HL-60/S4 treated with phorbol 12-myristate 13-acetate at 8.2 ng/mL for 4 days and 3 days (cell line): ENCODE results near the gene TXNDC5.
"Not testable (repeated sequence)": the region's sequence is repeated elsewhere in the genome, so short reads cannot be mapped to it uniquely, and the experiment has no call there.

Source experiments
- in situ Hi-C: fragments of 300-500 bp; cut with MboI; formaldehyde crosslinking; loops from 2 replicates; pipeline ENCODE4 v1.15.0; 2022; ENCODE audit warnings: low sequenced_read_pairs

Gene TXNDC5

GRCh38 chr6:7897461-7898192 lies 13.0 kb downstream of the TXNDC5 start:
- in situ Hi-C loops: no loop called here

GRCh38 chr6:7896465-7896987 lies 14.1 kb downstream of the TXNDC5 start:
- in situ Hi-C loops: no loop called here

GRCh38 chr6:7895125-7895423 lies 15.5 kb downstream of the TXNDC5 start:
- in situ Hi-C loops: no loop called here

DNA sequence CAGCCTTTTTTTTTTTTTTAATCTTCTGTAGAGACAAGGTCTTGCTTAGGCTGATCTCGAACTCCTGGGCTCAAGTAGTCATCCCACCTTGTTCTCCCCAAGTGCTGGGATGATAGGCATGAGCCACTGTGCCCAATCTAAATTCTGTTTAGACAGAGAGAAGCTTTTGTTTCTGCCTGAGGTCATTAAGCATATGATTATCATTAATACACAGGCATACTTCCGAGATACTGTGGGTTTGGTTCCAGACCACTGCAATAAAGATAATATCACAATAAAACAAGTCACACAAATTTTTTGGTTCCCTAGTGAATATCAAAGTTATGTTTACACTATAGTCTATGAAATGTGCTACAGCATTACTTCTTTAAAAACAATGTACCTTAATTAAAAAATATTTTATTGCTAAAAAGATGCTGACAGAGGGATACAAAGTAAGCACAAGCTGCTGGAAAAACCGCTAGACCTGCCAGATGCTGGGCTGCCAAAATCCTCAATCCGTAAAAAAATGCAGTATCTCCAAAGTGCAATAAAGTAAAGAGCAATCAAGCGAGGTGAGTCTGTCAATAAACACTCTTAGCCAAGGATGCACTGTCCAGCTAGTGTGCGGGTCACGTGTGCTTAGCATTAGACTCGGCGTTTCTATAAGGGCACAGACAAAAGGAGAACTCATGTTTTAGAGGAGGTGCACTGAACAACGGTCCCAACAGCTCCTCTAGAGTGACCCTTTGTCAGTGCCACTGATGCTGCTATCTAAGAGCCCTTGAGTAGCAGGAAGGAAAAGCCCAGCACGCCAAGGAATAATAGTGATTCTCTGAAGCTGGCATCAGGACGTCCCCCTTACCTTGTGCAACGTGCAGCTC lies 16.1 kb downstream of the TXNDC5 start:
- in situ Hi-C loops: no loop called here

GRCh38 chr6:7893342-7893741 lies 17.2 kb downstream of the TXNDC5 start:
- in situ Hi-C loops: no loop called here

GRCh38 chr6:7892367-7892766 lies 18.2 kb downstream of the TXNDC5 start:
- in situ Hi-C loops: not testable (repeated sequence)

- in situ Hi-C loops: no loop called here
Observed at GRCh38 chr6:7891078-7891872, 19.3 kb downstream of the TXNDC5 start.

GRCh38 chr6:7888587-7889357 lies 21.8 kb downstream of the TXNDC5 start:
- in situ Hi-C loops: no loop called here

DNA sequence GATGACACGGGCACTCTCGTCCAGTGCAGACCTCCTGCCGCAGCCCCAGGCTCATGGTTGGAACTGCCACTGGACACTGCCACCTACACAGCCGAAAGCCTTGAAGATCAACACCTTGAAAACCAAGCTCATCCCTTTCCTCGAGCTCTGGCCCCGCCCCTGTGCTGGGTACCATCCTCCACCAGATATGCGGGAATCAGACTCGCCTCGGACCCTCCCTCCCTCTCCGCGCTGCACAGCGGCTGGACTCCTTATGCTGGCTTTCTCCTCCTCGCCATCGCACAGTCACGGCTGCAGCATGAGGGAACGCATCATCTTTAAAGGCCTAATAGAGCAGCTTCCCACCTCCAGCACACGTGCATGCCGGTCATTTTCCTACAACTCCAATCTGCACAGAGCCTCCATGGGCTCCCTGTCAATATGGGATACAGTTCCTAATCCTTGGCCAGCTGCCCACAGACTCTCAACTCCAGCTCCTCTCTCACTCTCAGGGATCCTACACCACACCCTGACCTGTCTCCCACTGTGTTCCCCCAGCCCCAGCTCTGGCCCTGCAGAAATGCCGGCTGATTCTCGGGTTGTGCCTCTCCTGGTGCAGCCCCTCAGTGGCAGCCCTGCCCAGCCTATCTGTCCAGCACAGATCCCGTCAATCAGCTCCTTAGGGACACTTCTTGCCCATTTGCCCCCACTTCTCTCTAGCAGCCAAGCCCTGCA lies 23.2 kb downstream of the TXNDC5 start:
- in situ Hi-C loops: no loop called here

DNA sequence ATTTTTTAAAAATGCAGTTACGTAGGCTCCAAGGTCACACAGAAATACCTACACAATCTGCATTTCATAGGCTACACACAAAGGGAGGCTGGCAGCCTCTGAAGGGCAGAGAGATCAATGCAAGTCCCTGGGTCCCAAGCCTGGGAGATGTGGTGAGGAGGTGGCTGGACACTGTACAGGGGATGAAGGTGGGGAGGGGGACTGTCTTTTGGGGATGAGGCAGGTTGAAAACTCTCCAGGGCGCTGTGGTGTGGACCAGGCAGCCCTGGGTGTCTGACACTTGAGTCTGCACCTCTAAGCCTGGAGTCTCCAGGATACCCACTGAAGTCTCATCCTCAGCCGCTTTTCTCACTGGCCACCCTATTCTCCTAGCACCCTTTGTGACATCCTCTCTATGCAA lies 24.5 kb downstream of the TXNDC5 start:
- in situ Hi-C loops: no loop called here

GRCh38 chr6:7883381-7883780 lies 27.2 kb downstream of the TXNDC5 start:
- in situ Hi-C loops: no loop called here

GRCh38 chr6:7882505-7883257 lies 27.9 kb downstream of the TXNDC5 start:
- in situ Hi-C loops: no loop called here

DNA sequence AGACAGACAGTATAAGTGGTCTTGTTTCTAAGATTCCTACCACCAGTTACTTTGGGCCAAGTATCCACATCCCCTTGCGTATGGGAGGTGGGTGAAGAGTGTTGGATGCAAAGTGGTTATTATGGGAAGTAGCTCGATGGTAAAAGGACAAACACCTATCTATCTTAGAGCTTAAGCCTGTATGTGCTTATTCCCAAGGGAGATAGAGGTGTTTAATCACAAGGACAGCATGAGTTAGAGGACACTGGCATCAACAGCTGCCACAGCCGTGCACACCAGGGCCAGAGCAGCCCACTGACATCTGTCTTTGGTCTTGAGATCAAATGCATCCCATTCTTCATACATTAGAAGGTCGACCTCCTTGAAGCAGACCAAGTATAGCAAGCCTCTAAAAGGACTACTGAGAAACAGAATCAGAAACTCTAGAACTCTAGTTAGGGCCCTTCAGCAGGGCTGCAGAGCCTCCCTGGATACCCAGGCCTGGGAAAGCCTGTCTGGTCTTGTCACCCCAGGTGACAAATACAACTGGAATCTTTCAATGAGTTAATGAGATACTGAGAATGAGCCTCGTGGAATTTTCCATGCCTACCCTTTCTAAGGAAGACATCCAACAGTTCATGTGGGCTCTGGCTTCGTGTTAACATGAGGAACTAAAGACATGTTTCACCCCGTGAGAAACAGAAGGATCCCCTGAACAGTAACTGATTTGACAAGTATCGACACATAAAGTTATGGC lies 28.7 kb downstream of the TXNDC5 start:
- in situ Hi-C loops: no loop called here

DNA sequence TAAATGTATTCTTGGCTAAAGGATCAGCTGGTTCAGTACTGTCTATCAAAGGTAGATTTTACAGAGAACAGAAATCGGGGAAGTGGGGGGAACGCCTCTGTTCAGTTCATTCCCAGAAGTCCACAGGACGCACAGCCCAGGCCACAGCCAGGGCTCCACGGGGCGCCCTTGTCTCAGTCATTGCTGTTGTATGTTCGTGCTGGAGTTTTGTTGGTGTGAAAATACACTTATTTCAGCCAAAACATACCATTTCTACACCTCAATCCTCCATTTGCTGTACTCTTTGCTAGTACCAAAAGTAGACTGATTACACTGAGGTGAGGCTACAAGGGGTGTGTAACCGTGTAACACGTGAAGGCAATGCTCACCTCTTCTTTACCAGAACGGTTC lies 29.9 kb downstream of the TXNDC5 start:
- in situ Hi-C loops: no loop called here

DNA sequence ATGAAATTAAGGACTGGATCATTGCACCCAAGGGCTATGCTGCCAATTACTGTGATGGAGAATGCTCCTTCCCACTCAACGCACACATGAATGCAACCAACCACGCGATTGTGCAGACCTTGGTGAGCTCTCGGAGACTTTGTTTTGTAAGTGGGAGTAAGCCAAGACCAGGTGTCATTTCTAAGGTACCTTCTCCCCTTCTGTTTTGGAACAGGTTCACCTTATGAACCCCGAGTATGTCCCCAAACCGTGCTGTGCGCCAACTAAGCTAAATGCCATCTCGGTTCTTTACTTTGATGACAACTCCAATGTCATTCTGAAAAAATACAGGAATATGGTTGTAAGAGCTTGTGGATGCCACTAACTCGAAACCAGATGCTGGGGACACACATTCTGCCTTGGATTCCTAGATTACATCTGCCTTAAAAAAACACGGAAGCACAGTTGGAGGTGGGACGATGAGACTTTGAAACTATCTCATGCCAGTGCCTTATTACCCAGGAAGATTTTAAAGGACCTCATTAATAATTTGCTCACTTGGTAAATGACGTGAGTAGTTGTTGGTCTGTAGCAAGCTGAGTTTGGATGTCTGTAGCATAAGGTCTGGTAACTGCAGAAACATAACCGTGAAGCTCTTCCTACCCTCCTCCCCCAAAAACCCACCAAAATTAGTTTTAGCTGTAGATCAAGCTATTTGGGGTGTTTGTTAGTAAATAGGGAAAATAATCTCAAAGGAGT lies 30.4 kb downstream of the TXNDC5 start:
- in situ Hi-C loops: no loop called here

- in situ Hi-C loops: no loop called here
Observed at GRCh38 chr6:7879579-7879978, 31.0 kb downstream of the TXNDC5 start.

DNA sequence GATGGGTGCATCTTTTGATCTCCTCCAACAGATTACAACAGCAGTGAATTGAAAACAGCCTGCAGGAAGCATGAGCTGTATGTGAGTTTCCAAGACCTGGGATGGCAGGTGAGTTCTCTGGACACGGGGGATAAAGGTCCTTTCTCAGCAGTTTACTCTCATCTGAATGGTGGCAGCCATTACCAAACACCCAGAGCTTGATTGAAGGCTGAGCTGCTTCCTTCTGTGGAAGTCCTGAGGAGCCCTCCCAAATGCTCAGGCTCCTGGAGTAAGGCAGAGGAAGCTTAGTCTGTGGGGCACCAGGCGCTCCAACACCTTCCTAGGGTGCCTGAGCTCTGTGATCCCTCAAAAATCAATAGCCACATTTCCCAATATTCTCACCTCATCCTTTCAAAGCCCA lies 31.5 kb downstream of the TXNDC5 start:
- in situ Hi-C loops: no loop called here

- in situ Hi-C loops: no loop called here
Observed at GRCh38 chr6:7878401-7878964, 32.1 kb downstream of the TXNDC5 start.
